NOMO-1 (cell line): Measurements from ENCODE around the gene OR1D2.
A peak's percentile ranks its signal among the peaks of the same experiment; 100 is the strongest.
"Not testable (repeated sequence)": the region's sequence is repeated elsewhere in the genome, so short reads cannot be mapped to it uniquely, and the experiment has no call there.

Experiments used
- DNase-seq, 2 experiments: peaks; one replicate each; lab custom pipeline; 2025; ENCODE audit not compliant: unreplicated experiment in 2 of 2; lab: John Stamatoyannopoulos, UW

Gene OR1D2

GRCh38 chr17:3104322-3104721 is at the start of gene OR1D2:
Gene OR1D2 (minus strand): TSS chr17:3104422. CDS start chr17:3092996, 11,426 bp downstream.
- DNase-seq = no peak

- DNase-seq = not testable (repeated sequence)
Measured at GRCh38 chr17:3137494-3137893, 33.3 kb upstream of the OR1D2 start.

- DNase-seq = no peak
Measured at GRCh38 chr17:3127451-3127850, 23.2 kb upstream of the OR1D2 start, which contains the start of gene OR1G1. Gene OR1G1 (minus strand): TSS chr17:3127551. CDS start chr17:3127551, 0 bp downstream.

GRCh38 chr17:3073850-3074249 is 30.4 kb downstream of the OR1D2 start:
- not testable (repeated sequence) for DNase-seq

GRCh38 chr17:3065192-3065591 is 39.0 kb downstream of the OR1D2 start:
- peak; percentile 49 to 81 for DNase-seq

- DNase-seq = not testable (repeated sequence)
Measured at GRCh38 chr17:3063507-3063906, 40.7 kb downstream of the OR1D2 start, which contains the start of gene OR1D5. Gene OR1D5 (minus strand): TSS chr17:3063607. CDS start chr17:3063607, 0 bp downstream.

- DNase-seq = not testable (repeated sequence)
Measured at GRCh38 chr17:3062824-3063377, 41.3 kb downstream of the OR1D2 start.

- not testable (repeated sequence) for DNase-seq
Measured at GRCh38 chr17:3054868-3055267, 49.4 kb downstream of the OR1D2 start.

- no peak for DNase-seq
Measured at GRCh38 chr17:3049705-3050295, 54.4 kb downstream of the OR1D2 start.

GRCh38 chr17:3048727-3049471 is 55.3 kb downstream of the OR1D2 start:
- DNase-seq = peak; percentile 98 to 99

- DNase-seq = no peak
Measured at GRCh38 chr17:3046753-3047152, 57.5 kb downstream of the OR1D2 start.

GRCh38 chr17:3043737-3044365 is 60.4 kb downstream of the OR1D2 start:
- no peak for DNase-seq

GRCh38 chr17:3040882-3041281 is 63.3 kb downstream of the OR1D2 start:
- DNase-seq = no peak

- DNase-seq = peak; percentile 30 to 66
Measured at GRCh38 chr17:3039736-3040135, 64.5 kb downstream of the OR1D2 start.

- no peak for DNase-seq
Measured at GRCh38 chr17:3038941-3039340, 65.3 kb downstream of the OR1D2 start.
